Left lung (tissue), 14 donors: ENCODE data around the gene FATE1. TPM values are rescaled to one million over a fixed set of nuclear protein-coding genes. Genes with fewer than 3 reads are reported as not detected.

ENCODE experiments used
- ATAC-seq: fragments of 200-7000 bp; cut with Tn5 transposase; one replicate; pipeline ENCODE4 v1.9.1; 2020; ENCODE audit warnings: moderate library complexity
- DNase-seq, 4 donors: peaks; one replicate each; pipeline ENCODE4 v3.0.0-alpha.2; 2013 to 2020
- H3K27ac ChIP-seq, 2 donors: fragments of 200-600 bp; sonication (generic) in 1 of 2; one replicate each; pipeline versions ENCODE4 v1.5.0 to v1.8.0; 2020 to 2021
- H3K27me3 ChIP-seq, 2 donors: fragments of 200-600 bp; sonication (generic) in 1 of 2; one replicate each; pipeline versions ENCODE4 v1.5.0 to v1.8.0; 2020 to 2021
- H3K36me3 ChIP-seq, 2 donors: fragments of 200-600 bp; sonication (generic) in 1 of 2; one replicate each; pipeline versions ENCODE4 v1.5.0 to v1.8.0; 2020 to 2021
- H3K4me1 ChIP-seq, 2 donors: fragments of 200-600 bp; one replicate each; pipeline ENCODE4 v1.8.0; 2021
- H3K4me3 ChIP-seq, 2 donors: fragments of 200-600 bp; sonication (generic) in 1 of 2; one replicate each; pipeline versions ENCODE4 v1.5.0 to v1.8.0; 2020 to 2021; ENCODE audit warnings: mild to moderate bottlenecking in 1 of 2
- H3K9me3 ChIP-seq, 2 donors: fragments of 200-600 bp; sonication (generic) in 1 of 2; one replicate each; pipeline versions ENCODE4 v1.5.0 to v1.8.0; 2020 to 2021
- intact Hi-C, 2 donors: fragments of 100-400 bp; cut with DNase I; formaldehyde crosslinking; loops; one replicate each; pipeline versions ENCODE4 v1.11.2 to v1.14.2; 2022
- long read RNA-seq, 12 donors: library from polyadenylated mRNA in 2 of 12; unstranded in 2 of 12; transcript quantifications; one replicate each; pipeline ENCODE4 v2.0.0 and lab custom pipeline, GENCODE V29; 2019 to 2026
- polyA plus RNA-seq, 6 donors: library from polyadenylated mRNA; unstranded; fragments of 120-200 nt; gene quantifications; one replicate each; pipeline ENCODE4 v1.2.1, GENCODE V29; 2013; ENCODE audit not compliant: insufficient read length in 6 of 6
- total RNA-seq, 2 donors: library from RNA; stranded (reverse); fragmentation: NEBNext Ultra II Directional; extraction: Animal tissue kit (Norgen Biotek cat#: 25700); gene quantifications; one replicate each; pipeline ENCODE4 v1.2.1, GENCODE V29; 2021
- TF ChIP-seq, protein P1 (sequence below), 2 donors: fragments of 200-600 bp; sonication (generic) in 1 of 2; IDR thresholded peaks; one replicate each; pipeline versions ENCODE4 v1.5.0 to v1.8.0; 2021; ENCODE audit warnings: antibody characterized with exemption in 2 of 2
- donor health status: DM: no; HTN: yes; CAD: no.
- donor health status: DM: no; HTN: no; CAD: no.

FATE1 gene, protein sequence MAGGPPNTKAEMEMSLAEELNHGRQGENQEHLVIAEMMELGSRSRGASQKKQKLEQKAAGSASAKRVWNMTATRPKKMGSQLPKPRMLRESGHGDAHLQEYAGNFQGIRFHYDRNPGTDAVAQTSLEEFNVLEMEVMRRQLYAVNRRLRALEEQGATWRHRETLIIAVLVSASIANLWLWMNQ
- total RNA-seq: not detected
- under 1 TPM; 0.18 to 0.61 (median 0.40) TPM for polyA plus RNA-seq
- long read RNA-seq, donor 1: 0 reads
- long read RNA-seq, donor 2: 0 reads
- long read RNA-seq, donor 3: 0 reads
- long read RNA-seq, donor 4: 0 reads
- long read RNA-seq, donor 5: 0 reads
- long read RNA-seq, donor 6, partial matches to known transcripts: 0 of 1 reads
- long read RNA-seq, donor 6, other reads (novel, unspliced or antisense): 0 of 1 reads
- long read RNA-seq, donor 7: 0 reads
- long read RNA-seq, donor 8: 0 reads
- long read RNA-seq, donor 9: 0 reads
- long read RNA-seq, donor 10, partial matches to known transcripts: 0 of 1 reads
- long read RNA-seq, donor 10, other reads (novel, unspliced or antisense): 0 of 1 reads
- long read RNA-seq, donor 11: 0 reads
- long read RNA-seq, donor 12: 0 reads

DNA sequence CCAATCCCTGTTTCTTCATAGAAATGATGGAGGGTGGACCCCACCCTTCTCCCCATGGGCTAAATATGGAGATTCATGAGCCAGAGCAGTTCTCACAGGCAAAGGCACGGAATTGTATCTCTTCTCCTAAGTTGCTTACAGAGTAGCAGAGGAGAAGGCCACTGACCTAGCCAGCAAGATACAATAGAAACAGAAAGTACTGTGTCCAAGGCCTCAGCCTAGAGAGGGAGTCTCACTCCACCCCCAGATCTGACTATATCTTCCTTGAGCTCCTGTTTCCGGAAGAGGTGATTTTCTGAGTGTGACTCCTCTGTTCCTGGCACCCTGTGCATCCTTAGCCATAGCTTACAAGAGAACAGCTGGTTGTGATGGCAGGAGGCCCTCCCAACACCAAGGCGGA is at the start of gene FATE1:
Gene FATE1 (plus strand): TSS at position 284 of the 400 bp plus-strand sequence. CDS start 85 bp downstream, at position 369.
- Histone ChIP-seq H3K4me3 (no peak within 1 kb of the TSS), H3K27me3 (no peaks in the 10 kb centered on the region), H3K36me3 (no peaks in the 10 kb centered on the region), H3K9me3 (no peaks in the 10 kb centered on the region), H3K27ac (no peak within 1 kb of the TSS), H3K4me1 (no peaks in the 10 kb centered on the region)
- intact Hi-C loops: no loop called here
- ATAC-seq: no peak
- TF ChIP-seq, protein P1, sequence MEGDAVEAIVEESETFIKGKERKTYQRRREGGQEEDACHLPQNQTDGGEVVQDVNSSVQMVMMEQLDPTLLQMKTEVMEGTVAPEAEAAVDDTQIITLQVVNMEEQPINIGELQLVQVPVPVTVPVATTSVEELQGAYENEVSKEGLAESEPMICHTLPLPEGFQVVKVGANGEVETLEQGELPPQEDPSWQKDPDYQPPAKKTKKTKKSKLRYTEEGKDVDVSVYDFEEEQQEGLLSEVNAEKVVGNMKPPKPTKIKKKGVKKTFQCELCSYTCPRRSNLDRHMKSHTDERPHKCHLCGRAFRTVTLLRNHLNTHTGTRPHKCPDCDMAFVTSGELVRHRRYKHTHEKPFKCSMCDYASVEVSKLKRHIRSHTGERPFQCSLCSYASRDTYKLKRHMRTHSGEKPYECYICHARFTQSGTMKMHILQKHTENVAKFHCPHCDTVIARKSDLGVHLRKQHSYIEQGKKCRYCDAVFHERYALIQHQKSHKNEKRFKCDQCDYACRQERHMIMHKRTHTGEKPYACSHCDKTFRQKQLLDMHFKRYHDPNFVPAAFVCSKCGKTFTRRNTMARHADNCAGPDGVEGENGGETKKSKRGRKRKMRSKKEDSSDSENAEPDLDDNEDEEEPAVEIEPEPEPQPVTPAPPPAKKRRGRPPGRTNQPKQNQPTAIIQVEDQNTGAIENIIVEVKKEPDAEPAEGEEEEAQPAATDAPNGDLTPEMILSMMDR (IDR thresholded peaks at IDR 0.05): no peak
- no peak for DNase-seq

DNA sequence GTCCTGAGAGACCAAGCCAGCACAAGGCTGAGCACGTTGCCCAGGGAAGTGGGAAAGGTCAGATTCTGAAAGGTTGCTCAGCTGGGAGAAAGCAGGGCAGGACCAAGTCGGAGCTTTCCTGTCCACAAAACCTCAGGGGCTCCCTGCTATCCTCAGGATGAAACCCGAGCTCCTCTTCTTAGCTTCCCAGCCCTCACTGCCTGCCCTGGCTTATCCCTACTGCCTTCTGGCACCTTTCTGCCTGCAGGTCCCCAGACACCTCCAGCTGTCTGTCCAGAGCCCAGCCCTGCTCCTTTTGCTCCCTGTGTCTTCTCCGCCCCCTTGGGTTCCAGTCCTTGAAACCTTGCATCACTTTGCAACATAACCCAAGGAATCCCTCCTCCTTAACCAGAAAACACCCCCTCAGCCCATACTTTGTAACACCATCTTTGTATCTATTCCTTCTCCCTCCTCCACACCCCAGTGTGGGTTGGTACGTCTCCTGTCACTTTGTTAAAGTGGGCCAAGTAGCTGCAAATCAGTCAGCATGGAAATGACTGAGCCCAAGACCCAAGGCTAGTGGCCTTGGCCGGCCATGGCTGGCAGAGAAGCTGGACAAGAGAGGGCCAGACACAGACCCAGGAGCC is 40.6 kb upstream of the FATE1 start:
- no peak for ATAC-seq
- Histone ChIP-seq H3K36me3 (no peaks in the 10 kb centered on the region), H3K27me3 (no peaks in the 10 kb centered on the region), H3K4me3 (no peak overlapping the region), H3K9me3 (no peaks in the 10 kb centered on the region), H3K27ac (no peak overlapping the region), H3K4me1 (no peaks in the 10 kb centered on the region)
- no peak for DNase-seq
- intact Hi-C loops: no loop called here
- TF ChIP-seq, protein P1 (IDR thresholded peaks at IDR 0.05): no peak

DNA sequence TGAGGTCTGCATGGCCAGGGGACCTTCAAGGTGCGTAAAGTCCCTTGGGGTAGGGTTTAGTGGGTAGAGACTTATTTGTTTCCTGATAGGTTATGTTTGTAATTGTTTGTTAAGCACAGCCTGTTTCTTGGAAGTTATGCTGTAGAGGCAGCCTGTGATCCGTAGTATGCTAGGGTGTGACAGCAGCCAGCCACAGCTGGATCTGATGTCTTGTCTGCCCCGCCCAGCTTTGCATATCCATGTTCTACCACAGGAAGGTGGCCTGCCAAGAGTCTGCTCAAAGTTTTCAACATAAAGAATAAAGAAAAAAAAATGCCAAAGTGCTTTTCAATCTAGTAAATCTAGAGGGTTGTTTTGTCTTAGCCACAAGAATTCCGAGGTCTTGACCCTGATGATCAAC is 39.6 kb upstream of the FATE1 start:
- TF ChIP-seq, protein P1 (IDR thresholded peaks at IDR 0.05): no peak
- H3K9me3 ChIP-seq: no peaks in the 10 kb centered on the region
- no peaks in the 10 kb centered on the region for H3K4me1 ChIP-seq
- peak in 1 of 4 donors; percentile 56 for DNase-seq
- no peak overlapping the region for H3K4me3 ChIP-seq
- H3K27ac ChIP-seq: no peak overlapping the region
- H3K36me3 ChIP-seq: no peaks in the 10 kb centered on the region
- no peak for ATAC-seq
- intact Hi-C loops: no loop called here
- no peaks in the 10 kb centered on the region for H3K27me3 ChIP-seq

DNA sequence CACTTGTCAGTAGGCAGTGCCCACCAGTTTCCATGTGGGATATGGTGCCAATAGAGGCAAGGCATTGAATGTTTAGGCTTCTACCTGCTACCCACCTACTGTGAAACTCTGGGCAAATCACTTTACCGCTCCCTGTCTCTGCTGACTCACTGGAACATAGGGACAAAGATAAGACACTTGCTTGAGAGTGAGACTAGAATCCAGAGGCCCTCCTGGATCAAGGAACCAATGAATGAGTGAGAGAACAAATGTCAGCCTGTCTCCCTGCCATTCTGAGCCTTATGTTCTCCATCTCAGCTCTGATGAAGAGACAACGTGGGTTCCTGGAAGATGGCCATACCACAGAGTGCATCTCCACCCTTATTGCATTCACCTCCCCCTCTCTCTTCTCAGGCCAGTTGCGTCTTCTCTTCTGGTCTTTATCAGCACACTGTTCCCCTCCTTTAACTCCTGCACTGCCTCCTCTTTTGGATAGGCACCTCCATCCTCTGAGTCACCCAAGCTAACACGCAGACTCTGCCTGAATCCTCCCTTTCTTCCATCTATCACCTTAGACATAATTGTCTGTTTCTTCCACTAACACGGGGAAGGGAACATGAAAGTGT is 35.9 kb upstream of the FATE1 start:
- TF ChIP-seq, protein P1 (IDR thresholded peaks at IDR 0.05): no peak
- peak; percentile 21 for ATAC-seq
- no peaks in the 10 kb centered on the region for H3K36me3 ChIP-seq

DNA sequence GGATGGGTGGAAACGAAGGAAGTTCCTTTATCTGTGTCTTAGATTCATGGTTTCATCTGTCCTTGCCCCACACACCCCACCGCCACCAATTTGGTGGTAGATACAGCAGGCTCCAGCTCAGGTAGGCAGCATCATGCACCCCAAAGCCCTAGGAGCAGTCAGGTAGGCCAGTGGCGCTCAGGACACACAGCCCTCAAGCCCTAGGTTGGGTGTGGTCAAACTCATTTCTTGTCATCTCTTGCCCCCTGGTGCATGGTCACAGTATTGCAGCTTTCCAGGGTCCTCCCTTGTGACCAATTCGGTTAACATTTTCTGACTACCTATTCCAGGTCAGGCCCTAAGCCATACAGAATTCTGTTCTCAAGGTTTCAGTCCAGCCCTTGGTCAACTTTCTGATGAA is 35.0 kb upstream of the FATE1 start:
- intact Hi-C loops: no loop called here
- Histone ChIP-seq H3K27me3 (no peaks in the 10 kb centered on the region), H3K4me1 (no peaks in the 10 kb centered on the region), H3K4me3 (no peak overlapping the region), H3K27ac (no peak overlapping the region), H3K9me3 (no peaks in the 10 kb centered on the region), H3K36me3 (no peaks in the 10 kb centered on the region)
- TF ChIP-seq, protein P1 (IDR thresholded peaks at IDR 0.05): peak; percentile 47 to 57
- ATAC-seq: peak; percentile 87
- DNase-seq: peak in 1 of 4 donors; percentile 25

More for the DNA sequence above, 35.9 kb upstream of the FATE1 start:
- DNase-seq: no peak
- H3K4me1 ChIP-seq: no peaks in the 10 kb centered on the region
- H3K4me3 ChIP-seq: no peak overlapping the region
- no peaks in the 10 kb centered on the region for H3K27me3 ChIP-seq
- H3K9me3 ChIP-seq: no peaks in the 10 kb centered on the region
- no peak overlapping the region for H3K27ac ChIP-seq
- intact Hi-C loops: no loop called here
